CMK (cell line): Measurements from ENCODE around the gene CORO7.
"Not testable (repeated sequence)": the region's sequence is repeated elsewhere in the genome, so short reads cannot be mapped to it uniquely, and the experiment has no call there.

ENCODE experiments used
- DNase-seq: peaks from one replicate; pipeline ENCODE4 v3.0.0-alpha.2; 2010; ENCODE audit warnings: low read depth

Gene CORO7

GRCh38 chr16:4352843-4353242, 63.6 kb downstream of the CORO7 start:
- no peak for DNase-seq

GRCh38 chr16:4351880-4352279, 64.5 kb downstream of the CORO7 start:
- no peak for DNase-seq

- peak; percentile 95 for DNase-seq
Measured at GRCh38 chr16:4350787-4351659, 65.4 kb downstream of the CORO7 start, which contains the start of gene PAM16. TSS of gene PAM16 (minus strand) at chr16:4351321. CDS start at chr16:4351234, 87 bp downstream.

- DNase-seq: no peak
Measured at GRCh38 chr16:4350365-4350786, 66.0 kb downstream of the CORO7 start.

GRCh38 chr16:4349332-4349731, 67.1 kb downstream of the CORO7 start:
- no peak for DNase-seq

GRCh38 chr16:4347765-4348509, 68.5 kb downstream of the CORO7 start:
- no peak for DNase-seq

GRCh38 chr16:4347010-4347409, 69.4 kb downstream of the CORO7 start:
- no peak for DNase-seq

- no peak for DNase-seq
Measured at GRCh38 chr16:4345836-4346781, 70.3 kb downstream of the CORO7 start.

GRCh38 chr16:4344983-4345835, 71.2 kb downstream of the CORO7 start:
- DNase-seq: no peak

GRCh38 chr16:4344300-4344982, 72.0 kb downstream of the CORO7 start:
- not testable (repeated sequence) for DNase-seq

- no peak for DNase-seq
Measured at GRCh38 chr16:4342866-4343744, 73.3 kb downstream of the CORO7 start.

GRCh38 chr16:4341250-4341649, 75.1 kb downstream of the CORO7 start:
- no peak for DNase-seq

GRCh38 chr16:4340443-4340842, 76.0 kb downstream of the CORO7 start:
- DNase-seq: no peak

GRCh38 chr16:4339909-4340308, 76.5 kb downstream of the CORO7 start:
- no peak for DNase-seq

GRCh38 chr16:4339455-4339854, 76.9 kb downstream of the CORO7 start:
- DNase-seq: no peak

- no peak for DNase-seq
Measured at GRCh38 chr16:4338712-4339299, 77.6 kb downstream of the CORO7 start.

GRCh38 chr16:4338125-4338582, 78.2 kb downstream of the CORO7 start:
- no peak for DNase-seq

GRCh38 chr16:4337540-4338088, 78.8 kb downstream of the CORO7 start:
- no peak for DNase-seq
